Neural cell (in vitro differentiated cells): ENCODE measurements around the gene FASLG.

Source experiments
- CTCF ChIP-seq: fragments of 450-650 bp; IDR thresholded peaks from 2 replicates; pipeline ENCODE4 v1.5.1; 2014; ENCODE audit warnings: antibody characterized with exemption, mild to moderate bottlenecking, moderate library complexity; ENCODE audit not compliant: poor library complexity, severe bottlenecking
- MXI1 ChIP-seq: fragments of 450-650 bp; conservative IDR thresholded peaks from 2 replicates; pipeline ENCODE4 v1.6.1; 2014; ENCODE audit warnings: antibody characterized with exemption, mild to moderate bottlenecking; ENCODE audit not compliant: poor library complexity, severe bottlenecking

GRCh38 chr1:172647110-172647564 is 11.8 kb upstream of the FASLG start:
- TF ChIP-seq CTCF (no peak), MXI1 (no peak)
